AG09319 (cell line): ENCODE data around the gene TIMP1.

Source experiments
- DNase-seq: peaks from one replicate; pipeline ENCODE4 v3.0.0-alpha.2; 2010; ENCODE audit warnings: low read depth; ENCODE audit errors: extremely low read depth
- CTCF ChIP-seq: IDR thresholded peaks from 2 replicates; pipeline ENCODE4 v1.5.1; 2011; ENCODE audit warnings: low read depth, mild to moderate bottlenecking, inconsistent platforms, low read length, moderate library complexity

Gene TIMP1

DNA sequence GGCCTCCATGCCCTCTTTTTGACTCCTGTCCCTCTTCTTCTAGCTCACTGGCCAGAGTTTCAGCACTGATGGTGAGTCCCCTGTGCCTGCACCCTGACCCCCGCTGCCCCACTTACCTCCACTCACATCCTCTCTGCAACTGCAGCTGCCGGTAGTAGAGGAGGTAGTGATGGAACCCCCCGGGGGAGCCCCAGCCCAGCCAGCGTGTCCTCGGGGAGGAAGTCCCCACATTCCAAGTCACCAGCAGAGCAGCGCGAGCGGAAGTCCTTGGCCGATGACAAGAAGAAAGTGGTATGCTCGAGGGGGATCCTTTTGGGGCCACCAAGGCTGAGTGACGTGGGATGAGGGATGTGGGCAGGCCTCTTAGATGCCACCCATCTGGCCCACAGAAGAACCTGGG, 15.4 kb upstream of the TIMP1 start:
- no peak for DNase-seq
- TF ChIP-seq CTCF, result no peak

DNA sequence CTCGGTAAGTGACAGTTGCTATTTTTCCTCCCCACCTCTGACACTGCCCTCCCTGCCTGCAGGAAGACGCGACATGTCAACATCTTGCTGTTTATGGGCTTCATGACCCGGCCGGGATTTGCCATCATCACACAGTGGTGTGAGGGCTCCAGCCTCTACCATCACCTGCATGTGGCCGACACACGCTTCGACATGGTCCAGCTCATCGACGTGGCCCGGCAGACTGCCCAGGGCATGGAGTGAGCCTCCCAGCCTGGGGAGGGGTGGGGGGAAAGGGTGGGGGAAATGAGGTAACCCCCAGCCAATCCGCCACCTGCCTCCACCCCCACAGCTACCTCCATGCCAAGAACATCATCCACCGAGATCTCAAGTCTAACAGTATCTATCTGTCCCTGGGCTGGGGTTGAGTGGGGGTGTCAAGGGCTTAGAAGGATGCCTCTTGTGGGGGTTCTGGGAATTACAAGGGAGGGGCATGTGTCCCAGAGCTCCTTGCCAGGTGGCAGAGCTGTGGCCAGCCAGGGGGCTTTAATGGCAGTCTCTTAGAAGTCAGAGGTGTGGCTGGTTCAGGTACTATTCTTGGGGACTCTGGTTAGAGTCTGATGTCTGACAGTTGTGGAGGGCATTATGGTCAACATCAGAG, 13.5 kb upstream of the TIMP1 start:
- DNase-seq, result no peak
- TF ChIP-seq CTCF, result peak; percentile 23

GRCh38 chrX:47570794-47571193, 11.4 kb upstream of the TIMP1 start:
- no peak for TF ChIP-seq CTCF
- no peak for DNase-seq

DNA sequence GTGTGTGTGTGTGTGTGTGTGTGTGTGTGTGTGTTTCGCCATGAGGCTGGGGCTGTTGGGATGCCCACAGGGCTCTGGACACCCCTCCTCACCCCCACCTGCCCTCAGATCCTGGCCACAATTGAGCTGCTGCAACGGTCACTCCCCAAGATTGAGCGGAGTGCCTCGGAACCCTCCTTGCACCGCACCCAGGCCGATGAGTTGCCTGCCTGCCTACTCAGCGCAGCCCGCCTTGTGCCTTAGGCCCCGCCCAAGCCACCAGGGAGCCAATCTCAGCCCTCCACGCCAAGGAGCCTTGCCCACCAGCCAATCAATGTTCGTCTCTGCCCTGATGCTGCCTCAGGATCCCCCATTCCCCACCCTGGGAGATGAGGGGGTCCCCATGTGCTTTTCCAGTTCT, 11.0 kb upstream of the TIMP1 start:
- no peak for TF ChIP-seq CTCF
- no peak for DNase-seq

DNA sequence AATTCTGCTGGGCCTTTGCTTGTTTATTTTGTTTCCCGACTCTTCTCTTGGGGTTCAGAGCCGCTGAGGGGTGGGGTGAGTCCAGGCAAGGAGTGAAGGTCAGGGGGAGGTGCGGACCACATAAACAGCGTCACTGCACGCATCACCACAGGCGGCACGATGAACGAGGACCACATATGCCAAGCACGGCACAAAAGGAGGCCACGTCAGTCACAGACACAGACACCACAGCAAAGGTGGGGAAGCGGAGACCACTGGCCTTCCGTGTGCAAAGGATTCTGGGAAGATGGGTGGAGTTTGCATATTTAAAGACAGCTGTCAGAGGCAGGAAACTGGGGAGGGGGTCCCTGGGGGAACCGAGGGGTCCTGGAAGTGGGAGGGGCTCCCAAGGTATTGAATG, 10.3 kb upstream of the TIMP1 start:
- TF ChIP-seq CTCF, result no peak
- DNase-seq, result no peak

DNA sequence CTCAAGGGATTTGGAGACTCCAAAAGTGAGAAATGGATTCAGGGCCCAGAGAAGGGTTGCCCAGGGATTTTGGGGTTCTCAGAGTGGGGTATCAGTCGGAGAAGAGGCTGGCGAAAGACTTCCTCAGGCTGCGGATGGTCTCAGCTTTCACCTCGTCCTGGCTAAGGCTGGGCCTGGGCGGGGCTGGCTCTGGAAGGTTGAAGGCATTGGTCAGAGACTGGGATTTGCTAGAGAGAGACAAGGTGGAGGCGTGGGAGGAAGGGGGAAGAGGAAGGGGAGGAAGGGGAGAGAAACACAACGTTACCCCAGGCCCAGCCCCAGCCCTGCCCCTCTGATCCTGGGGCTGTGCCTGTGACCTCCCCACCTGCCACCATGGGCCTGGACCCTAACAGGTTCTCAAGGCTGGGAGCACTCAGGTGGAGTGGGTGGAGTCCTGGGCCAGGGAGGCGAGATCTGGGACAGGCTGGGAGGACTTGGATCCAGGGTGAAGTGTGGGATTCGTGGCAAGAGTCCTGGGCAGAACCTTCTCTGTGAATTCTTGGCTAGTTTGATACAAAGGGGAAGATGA, 9.4 kb upstream of the TIMP1 start:
- DNase-seq, result no peak
- no peak for TF ChIP-seq CTCF

- no peak for DNase-seq
- TF ChIP-seq CTCF, result no peak
Measured at GRCh38 chrX:47573341-47574075, 8.7 kb upstream of the TIMP1 start.
